Psoas muscle (tissue), 8 donors: ENCODE results near the gene SYNPR. TPM values are rescaled to one million over a fixed set of nuclear protein-coding genes. Genes with fewer than 3 reads are reported as not detected.

Experiments
- ATAC-seq, 4 donors: fragments of 200-7000 bp; cut with Tn5 transposase; one replicate each; pipeline ENCODE4 v1.9.1; 2020; ENCODE audit warnings: moderate library complexity in 3 of 4, mild to moderate bottlenecking in 2 of 4
- DNase-seq, 2 donors: peaks; one replicate each; pipeline ENCODE4 v3.0.0-alpha.2; 2020
- H3K27ac ChIP-seq: fragments of 200-600 bp; one replicate; pipeline ENCODE4 v1.8.0; 2022
- H3K27me3 ChIP-seq, 3 donors: fragments of 200-600 bp in 1 of 3; one replicate each; pipeline versions ENCODE4 v1.6.1 to v1.8.0; 2013 to 2022; ENCODE audit warnings: low read length in 2 of 3, mild to moderate bottlenecking in 2 of 3, moderate library complexity in 1 of 3; ENCODE audit not compliant: insufficient read depth in 3 of 3
- H3K36me3 ChIP-seq, 2 donors: fragments of 200-600 bp in 1 of 2; one replicate each; pipeline versions ENCODE4 v1.6.1 to v1.8.0; 2013 to 2022; ENCODE audit warnings: low read depth in 1 of 2, mild to moderate bottlenecking in 1 of 2, moderate library complexity in 1 of 2; ENCODE audit not compliant: insufficient read depth in 1 of 2
- H3K4me1 ChIP-seq: fragments of 200-600 bp; one replicate; pipeline ENCODE4 v1.8.0; 2022
- H3K4me3 ChIP-seq: fragments of 200-600 bp; one replicate; pipeline ENCODE4 v1.8.0; 2022; ENCODE audit warnings: mild to moderate bottlenecking
- H3K9me3 ChIP-seq: fragments of 200-600 bp; one replicate; pipeline ENCODE4 v1.8.0; 2022
- WGBS, 3 donors: extraction: QIAGEN DNeasy Blood & Tissue Kit; methylation state at CpG; one replicate each; pipeline versions ENCODE4 v1.1.6 to v1.1.7; 2013; 5-methylcytosine and 5-hydroxymethylcytosine counted together
- intact Hi-C, 2 donors: fragments of 100-400 bp; cut with DNase I; formaldehyde crosslinking; loops; one replicate each; pipeline versions ENCODE4 v1.11.0 to v1.14.2; 2022
- polyA plus RNA-seq, 3 donors: library from polyadenylated mRNA; stranded (reverse); fragments of 200-250 nt; gene quantifications; one replicate each; pipeline ENCODE4 v1.2.3, GENCODE V29; 2013
- total RNA-seq, 4 donors: library from RNA; stranded (reverse); fragmentation: NEBNext Ultra II Directional in 2 of 4; extraction: Animal tissue kit (Norgen Biotek cat#: 25700) in 2 of 4; gene quantifications; one replicate each; pipeline versions ENCODE4 v1.2.1 to v1.2.4, GENCODE V29; 2021 to 2023
- TF ChIP-seq, protein P1 (sequence below): fragments of 200-600 bp; IDR thresholded peaks from one replicate; pipeline ENCODE4 v1.8.0; 2022; ENCODE audit warnings: antibody characterized with exemption
- donor health status: healthy with polysubstance abuse.
- donor health status: DM: no; HTN: no; CAD: no; lungs with moderate emphysema.
- donor health status: Bipolar disorder and iron deficiency.
- donor health status: healthy.
- donor health status: DM: yes; HTN: yes; CAD: no.
- donor health status: DM: no; HTN: no; CAD: no.
- donor health status: DM: no; HTN: no; CAD: no.
- donor health status: DM: yes; HTN: yes; CAD: no.

The SYNPR gene
- total and polyA plus RNA-seq, 7 donors = 0.03 TPM; not detected in 6

- 42 to 91% (median 43%) methylated on average over 1 of the region's 1 CpG for WGBS, 3 donors
- ATAC-seq (no peak), DNase-seq (no peak)
- Histone ChIP-seq H3K4me1 (no peaks in the 10 kb centered on the region), H3K27me3 (no peaks in the 10 kb centered on the region), H3K9me3 (no peaks in the 10 kb centered on the region), H3K36me3 (no peaks in the 10 kb centered on the region), H3K27ac (no peak overlapping the region), H3K4me3 (no peak overlapping the region)
- intact Hi-C loops = no loop called here
- TF ChIP-seq, protein P1, sequence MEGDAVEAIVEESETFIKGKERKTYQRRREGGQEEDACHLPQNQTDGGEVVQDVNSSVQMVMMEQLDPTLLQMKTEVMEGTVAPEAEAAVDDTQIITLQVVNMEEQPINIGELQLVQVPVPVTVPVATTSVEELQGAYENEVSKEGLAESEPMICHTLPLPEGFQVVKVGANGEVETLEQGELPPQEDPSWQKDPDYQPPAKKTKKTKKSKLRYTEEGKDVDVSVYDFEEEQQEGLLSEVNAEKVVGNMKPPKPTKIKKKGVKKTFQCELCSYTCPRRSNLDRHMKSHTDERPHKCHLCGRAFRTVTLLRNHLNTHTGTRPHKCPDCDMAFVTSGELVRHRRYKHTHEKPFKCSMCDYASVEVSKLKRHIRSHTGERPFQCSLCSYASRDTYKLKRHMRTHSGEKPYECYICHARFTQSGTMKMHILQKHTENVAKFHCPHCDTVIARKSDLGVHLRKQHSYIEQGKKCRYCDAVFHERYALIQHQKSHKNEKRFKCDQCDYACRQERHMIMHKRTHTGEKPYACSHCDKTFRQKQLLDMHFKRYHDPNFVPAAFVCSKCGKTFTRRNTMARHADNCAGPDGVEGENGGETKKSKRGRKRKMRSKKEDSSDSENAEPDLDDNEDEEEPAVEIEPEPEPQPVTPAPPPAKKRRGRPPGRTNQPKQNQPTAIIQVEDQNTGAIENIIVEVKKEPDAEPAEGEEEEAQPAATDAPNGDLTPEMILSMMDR = no peak
Measured at GRCh38 chr3:63613561-63613960, 335.5 kb downstream of the SYNPR start.

- intact Hi-C loops = no loop called here
- no peaks in the 10 kb centered on the region for H3K36me3 ChIP-seq
- no peak overlapping the region for H3K4me3 ChIP-seq
- no peak for DNase-seq
- TF ChIP-seq, protein P1 = no peak
- H3K27ac ChIP-seq = no peak overlapping the region
- no peak for ATAC-seq
- 61 to 78% (median 63%) methylated on average over 4 of the region's 4 CpGs for WGBS, 3 donors
- H3K4me1 ChIP-seq = no peaks in the 10 kb centered on the region
- H3K27me3 ChIP-seq = peaks cover 0 to 3% (median 0%) of the 10 kb centered on the region in 3 donors
- no peaks in the 10 kb centered on the region for H3K9me3 ChIP-seq
Measured at GRCh38 chr3:63617391-63617790, 339.3 kb downstream of the SYNPR start.

- Histone ChIP-seq H3K27me3 (no peaks in the 10 kb centered on the region), H3K4me3 (no peak overlapping the region), H3K4me1 (no peaks in the 10 kb centered on the region), H3K36me3 (no peaks in the 10 kb centered on the region), H3K9me3 (no peaks in the 10 kb centered on the region), H3K27ac (no peak overlapping the region)
- intact Hi-C loops = no loop called here
- ATAC-seq (no peak), DNase-seq (no peak)
- TF ChIP-seq, protein P1 = no peak
- WGBS, 3 donors = 32 to 33% (median 32%) methylated on average over 8 of the region's 8 CpGs
Measured at GRCh38 chr3:63624941-63625560, 346.9 kb downstream of the SYNPR start.

DNA sequence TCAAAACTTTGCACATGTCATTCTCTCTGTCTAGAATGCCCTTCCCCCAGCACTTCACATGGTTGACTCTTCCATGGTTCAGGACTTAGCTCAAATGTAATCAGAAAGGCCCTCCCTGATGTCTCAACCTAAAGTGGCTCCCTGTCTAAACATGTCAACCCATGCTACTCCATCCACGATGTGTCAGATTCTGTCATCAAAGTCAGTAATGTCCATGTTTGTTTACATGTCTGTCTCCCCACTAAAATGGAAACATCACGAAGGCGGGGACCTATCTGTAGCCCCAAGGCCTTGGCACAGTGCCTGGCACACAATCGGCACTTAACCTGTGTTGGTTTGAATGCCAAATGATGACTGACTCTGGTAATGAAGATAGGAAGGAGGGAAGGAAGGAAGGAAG, 353.6 kb downstream of the SYNPR start:
- H3K4me1 ChIP-seq = no peaks in the 10 kb centered on the region
- H3K36me3 ChIP-seq = no peaks in the 10 kb centered on the region
- intact Hi-C loops = no loop called here
- TF ChIP-seq, protein P1 = no peak
- H3K9me3 ChIP-seq = no peaks in the 10 kb centered on the region
- 83 to 89% (median 86%) methylated on average over 4 of the region's 4 CpGs for WGBS, 3 donors
- H3K4me3 ChIP-seq = no peak overlapping the region
- no peak overlapping the region for H3K27ac ChIP-seq
- H3K27me3 ChIP-seq = no peaks in the 10 kb centered on the region
- ATAC-seq = no peak
- no peak for DNase-seq

- Histone ChIP-seq H3K4me1 (no peaks in the 10 kb centered on the region), H3K9me3 (no peaks in the 10 kb centered on the region), H3K36me3 (no peaks in the 10 kb centered on the region), H3K4me3 (no peak overlapping the region), H3K27me3 (no peaks in the 10 kb centered on the region), H3K27ac (no peak overlapping the region)
- intact Hi-C loops = no loop called here
- no peak for ATAC-seq
- 82 to 88% (median 85%) methylated on average over 3 of the region's 3 CpGs for WGBS, 3 donors
- no peak for DNase-seq
- TF ChIP-seq, protein P1 = no peak
Measured at GRCh38 chr3:63635186-63635585, 357.1 kb downstream of the SYNPR start.
